RKO (cell line): ENCODE results near the gene METAP1D.

Experiments
- DNase-seq: peaks from one replicate; pipeline ENCODE4 v3.0.0-alpha.2; 2016; ENCODE audit warnings: low spot score

Gene METAP1D

DNA sequence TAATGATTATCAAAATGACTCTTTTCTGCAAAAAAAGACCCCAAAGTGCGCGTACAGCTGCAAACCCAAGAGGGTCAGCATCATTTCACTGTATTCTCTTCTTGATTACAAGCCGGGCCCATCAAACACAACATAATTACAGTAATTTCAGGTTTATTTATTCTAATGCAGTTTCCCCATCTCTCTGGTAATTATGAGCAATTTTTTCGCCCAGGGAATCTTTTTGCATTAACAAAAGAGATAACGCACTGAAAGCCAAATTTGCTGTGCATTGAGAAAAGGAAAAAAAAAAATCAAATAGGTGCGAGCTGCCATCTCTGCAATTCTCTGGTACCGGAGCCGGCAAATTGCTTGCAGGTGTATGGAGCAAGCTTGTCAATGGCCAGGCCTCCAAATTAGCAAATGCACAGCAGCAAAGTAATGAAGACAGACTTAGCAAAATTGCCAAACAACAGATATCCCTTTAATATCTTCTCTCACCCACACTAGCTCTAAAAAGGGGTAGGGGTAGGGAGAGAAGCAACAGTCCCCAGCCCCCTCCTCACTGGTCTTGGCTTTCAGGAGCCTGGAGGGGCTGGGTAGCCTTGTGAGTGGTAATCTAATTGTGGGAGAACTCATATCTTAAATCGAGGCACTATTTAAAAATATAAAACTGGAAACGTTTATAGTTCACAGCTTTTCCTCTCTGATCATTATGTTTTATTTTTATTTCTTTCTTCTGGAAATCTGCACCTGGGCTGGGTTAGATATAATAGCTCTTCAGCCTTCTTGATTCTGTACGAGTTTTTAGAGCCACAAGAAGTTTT is 92.2 kb downstream of the METAP1D start:
- DNase-seq: no peak

GRCh38 chr2:172092716-172093415 is 93.1 kb downstream of the METAP1D start:
- DNase-seq: no peak

GRCh38 chr2:172093416-172094293 is 93.9 kb downstream of the METAP1D start:
- no peak for DNase-seq

- peak; percentile 67 for DNase-seq
These were observed 94.8 kb downstream of the METAP1D start for GRCh38 chr2:172094294-172095145.

DNA sequence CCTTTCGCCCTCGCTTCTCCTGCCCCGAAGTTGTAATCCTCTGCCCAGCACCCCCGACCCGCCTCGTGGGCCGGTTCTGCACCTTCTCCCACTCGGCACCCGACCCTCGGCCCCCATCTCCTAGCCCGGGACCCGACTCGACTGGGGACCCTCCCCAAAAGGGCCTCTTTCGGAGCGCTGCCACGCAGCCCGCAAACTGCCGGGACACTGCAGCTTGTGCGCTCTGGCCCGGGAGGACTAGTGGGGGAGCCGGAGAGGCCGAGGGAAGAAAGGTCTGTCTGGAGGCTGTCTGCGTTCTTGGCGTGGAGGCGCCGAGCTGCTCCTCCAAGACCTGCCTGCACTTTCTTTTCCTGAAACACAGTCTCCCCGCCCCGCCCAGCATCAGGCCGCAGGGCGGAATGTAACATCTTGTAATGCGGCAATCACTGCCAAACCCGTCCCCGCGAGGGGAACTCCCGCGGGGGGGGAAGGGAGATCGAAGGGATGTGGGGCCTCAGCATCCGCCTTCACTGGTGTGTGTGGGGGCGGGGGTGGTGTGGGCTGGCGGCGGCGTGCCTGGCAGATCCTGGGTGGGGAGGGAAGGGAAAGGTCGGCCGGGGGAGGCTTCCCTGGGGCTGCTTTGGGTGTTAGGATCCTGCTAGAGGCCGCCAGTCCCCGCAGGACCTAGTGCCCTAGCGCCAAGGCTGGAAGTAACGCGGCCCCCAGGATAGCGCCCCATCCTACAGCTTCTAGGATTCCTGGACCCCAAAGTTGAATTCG is 95.6 kb downstream of the METAP1D start:
- peak; percentile 79 for DNase-seq

- no peak for DNase-seq
These were observed 96.3 kb downstream of the METAP1D start for GRCh38 chr2:172095905-172096625.

DNA sequence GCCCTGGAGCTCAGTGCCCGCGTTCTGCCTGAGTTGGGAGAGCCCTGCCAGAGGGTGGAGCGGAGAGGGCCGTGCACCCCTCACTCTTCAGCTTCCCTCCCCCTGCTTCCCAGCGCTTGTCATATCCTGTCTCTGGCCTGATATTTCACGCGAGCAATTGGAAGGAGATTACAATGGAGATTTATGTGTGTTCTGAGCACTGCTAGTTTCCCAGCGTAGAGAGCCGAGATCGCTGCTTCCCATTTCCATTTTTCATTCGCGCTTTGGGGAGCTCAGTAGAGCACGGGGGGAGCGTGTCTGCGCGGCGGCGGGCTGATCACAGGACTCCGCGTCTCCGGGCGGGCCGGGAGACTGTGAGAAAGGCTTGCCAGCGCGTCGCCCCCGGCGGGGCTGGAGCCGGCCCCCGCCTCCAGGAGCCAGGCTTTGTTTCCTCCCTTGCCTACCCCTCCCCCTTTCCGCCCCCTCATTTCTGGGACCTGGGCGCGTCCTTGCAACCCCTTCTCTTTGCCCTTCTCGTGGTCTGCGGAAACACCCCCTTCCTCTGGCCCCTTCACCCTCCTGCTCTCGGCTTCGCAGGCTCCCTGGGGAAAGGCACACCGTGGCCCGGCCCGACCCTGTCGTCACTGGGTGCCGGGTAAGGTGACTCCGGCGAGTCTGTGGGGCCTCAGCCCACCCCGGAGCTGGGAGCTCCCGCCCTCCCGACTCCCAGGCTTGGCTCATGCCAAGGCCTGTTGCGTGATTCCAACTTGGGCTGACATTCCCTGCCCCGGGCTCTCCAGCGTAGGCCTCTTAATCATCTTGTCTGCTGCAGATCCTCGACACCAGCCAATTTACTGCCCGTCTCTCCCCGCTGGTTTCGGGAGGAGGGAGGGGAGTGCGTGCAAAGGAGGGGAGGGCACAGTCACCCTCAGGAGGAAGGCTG is 97.1 kb downstream of the METAP1D start:
- no peak for DNase-seq

DNA sequence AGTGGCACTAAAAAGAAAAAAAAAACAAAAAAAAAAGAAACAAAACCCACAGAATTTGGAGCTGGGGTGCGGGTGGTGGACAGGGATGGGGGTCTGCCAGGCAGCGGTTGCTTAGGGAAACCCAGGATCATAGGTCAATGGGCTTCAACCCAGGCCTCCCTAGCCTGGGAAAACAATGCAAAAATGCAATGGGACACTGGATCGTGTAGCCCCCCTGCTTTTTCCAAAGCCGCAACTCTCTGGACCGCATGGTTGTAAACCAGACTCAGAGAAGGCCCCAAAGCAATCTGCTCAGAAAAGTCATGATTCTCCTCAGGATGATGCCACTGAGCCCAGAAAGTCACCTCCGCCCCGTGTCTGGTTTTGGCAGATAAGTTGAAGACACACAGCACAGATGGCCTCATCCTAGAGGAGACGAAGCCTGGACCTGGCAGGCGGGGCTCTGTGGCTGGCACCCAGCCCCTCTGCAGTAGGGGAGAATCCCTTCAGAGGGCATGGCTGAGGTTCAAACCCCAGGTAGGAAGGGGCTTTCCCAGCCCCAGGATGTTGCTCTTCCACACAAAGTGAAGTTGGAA is 97.9 kb downstream of the METAP1D start:
- no peak for DNase-seq

GRCh38 chr2:172098287-172098649 is 98.5 kb downstream of the METAP1D start:
- DNase-seq: no peak

DNA sequence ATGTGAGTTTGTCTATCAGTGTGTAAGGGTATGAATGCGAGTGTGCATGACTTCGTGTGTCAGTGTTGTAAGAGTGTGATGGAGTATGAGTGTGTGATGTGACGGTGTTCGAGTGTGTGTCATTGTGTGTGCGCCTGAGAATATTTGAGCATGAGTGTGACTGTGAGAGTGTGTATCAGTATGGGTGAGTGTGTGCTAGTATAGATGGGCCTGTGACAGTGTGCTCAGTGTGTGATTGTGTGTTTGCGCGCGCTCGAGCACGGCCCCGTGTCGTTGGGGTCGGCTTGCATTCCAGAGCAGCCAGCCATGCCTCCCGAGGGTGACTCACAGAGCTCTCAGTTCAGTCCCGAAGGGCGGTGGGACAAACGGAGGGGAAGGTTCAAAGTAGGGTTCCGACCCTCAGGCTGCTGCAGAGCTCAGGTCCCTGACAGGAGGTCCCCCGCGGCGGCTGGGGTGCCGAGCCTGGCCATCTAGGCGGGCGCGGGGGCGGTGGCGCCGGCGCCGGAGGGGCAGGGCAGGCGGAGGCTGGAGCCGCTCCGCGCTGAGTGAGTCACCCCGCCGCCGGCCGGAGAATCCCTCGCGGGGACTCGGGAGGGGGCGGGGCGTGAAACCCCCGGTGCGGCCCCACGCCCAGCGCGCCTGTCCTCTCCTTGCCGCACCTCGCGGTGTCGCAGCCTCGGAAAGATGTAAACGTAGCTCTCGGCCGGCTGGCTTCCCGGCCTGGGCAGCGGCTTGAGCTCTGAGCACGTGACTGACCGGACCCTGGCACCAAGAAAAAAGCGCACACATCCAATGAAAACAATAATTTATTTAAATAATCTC is 99.1 kb downstream of the METAP1D start:
- peak; percentile 91 for DNase-seq

- DNase-seq: no peak
These were observed 99.8 kb downstream of the METAP1D start for GRCh38 chr2:172099472-172100079.

GRCh38 chr2:172100080-172100934 is 100.6 kb downstream of the METAP1D start:
- no peak for DNase-seq

DNA sequence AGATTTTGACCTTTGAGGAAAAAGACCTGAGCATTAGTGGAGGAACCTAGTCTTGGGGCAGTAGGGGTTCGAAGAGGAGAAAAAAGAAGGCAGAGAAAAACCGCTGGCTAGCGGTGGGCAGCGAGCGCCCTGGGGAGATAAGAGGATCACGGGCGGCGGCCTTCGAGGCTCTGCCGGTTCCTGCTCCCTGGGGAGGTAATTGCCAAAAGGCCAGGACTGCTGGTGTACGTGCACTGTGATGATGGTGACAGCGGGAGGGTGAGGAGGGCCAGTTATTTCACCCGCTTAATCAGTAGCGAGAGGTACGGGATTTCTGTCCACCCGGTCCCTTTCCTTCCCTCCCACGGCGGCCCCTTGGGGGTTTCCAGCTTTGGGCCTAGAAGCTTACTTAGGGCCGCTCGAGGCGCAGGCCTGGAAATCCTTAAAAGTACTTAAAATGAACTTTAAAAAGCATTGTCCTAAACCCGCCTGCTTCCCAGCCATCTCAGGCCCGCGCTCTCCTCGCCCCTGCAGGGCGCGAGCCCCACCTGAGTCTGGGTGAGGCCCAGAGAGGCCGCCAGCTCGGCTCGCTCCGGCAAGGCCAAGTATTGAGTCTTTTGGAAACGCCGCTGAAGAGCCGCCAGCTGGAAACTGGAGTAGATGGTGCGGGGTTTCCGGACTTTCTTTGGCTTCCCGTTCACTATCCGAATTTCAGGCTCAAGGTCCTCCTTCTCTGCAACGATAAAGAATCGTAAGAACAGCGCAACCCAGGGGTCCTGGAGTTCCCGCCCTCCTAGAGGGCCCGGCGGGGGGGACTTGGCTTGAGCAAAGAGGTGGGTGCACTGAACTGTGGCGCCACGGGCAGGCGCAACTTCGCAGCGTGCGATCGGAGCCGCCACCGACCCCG is 101.4 kb downstream of the METAP1D start:
- no peak for DNase-seq

GRCh38 chr2:172101821-172102390 is 102.2 kb downstream of the METAP1D start:
- DNase-seq: no peak
